Vagina (tissue), 2 donors: ENCODE data around the gene FPR2.

Experiments
- CTCF ChIP-seq, 3 experiments: fragments of 450-650 bp in 2 of 3; fragments of 200-600 bp in 1 of 3; sonication (generic) in 1 of 3; IDR thresholded peaks; one replicate each; pipeline ENCODE4 v1.5.1; 2017 to 2019; ENCODE audit warnings: antibody characterized with exemption in 3 of 3, mild to moderate bottlenecking in 2 of 3, moderate library complexity in 2 of 3
- POLR2A ChIP-seq, 2 donors: fragments of 450-650 bp; IDR thresholded peaks; one replicate each; pipeline ENCODE4 v1.6.1; 2017; ENCODE audit warnings: antibody characterized with exemption in 2 of 2, mild to moderate bottlenecking in 2 of 2, moderate library complexity in 2 of 2
- POLR2AphosphoS5 ChIP-seq, 2 donors: sonication (generic); formaldehyde crosslinking; IDR thresholded peaks; one replicate each; pipeline ENCODE4 v1.9.0; 2017; ENCODE audit warnings: antibody characterized with exemption in 2 of 2, mild to moderate bottlenecking in 2 of 2, low read depth in 1 of 2; ENCODE audit not compliant: insufficient read depth in 1 of 2

DNA sequence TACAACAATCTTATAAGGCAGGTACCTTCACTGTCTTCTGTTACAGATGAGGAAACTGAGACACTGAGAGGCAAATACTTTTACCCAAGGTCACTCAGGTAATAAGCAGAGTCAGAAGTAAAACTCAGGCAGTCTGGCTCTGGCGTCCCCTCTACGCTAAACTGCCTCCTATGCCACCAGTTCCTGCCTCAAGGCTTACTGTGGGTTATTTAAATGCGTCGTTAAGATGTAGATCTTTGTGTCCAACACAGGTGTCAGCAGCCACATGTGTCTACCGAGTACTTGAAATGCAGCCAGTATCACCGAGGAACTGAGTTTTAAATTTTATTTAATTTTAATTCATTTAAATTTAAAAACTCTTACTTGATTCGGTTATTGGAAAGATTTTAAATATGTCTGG lies 39.1 kb upstream of the FPR2 start:
- TF ChIP-seq CTCF (IDR thresholded peaks at IDR 0.05) (no peak), POLR2A (IDR thresholded peaks at IDR 0.05) (no peak), POLR2AphosphoS5 (IDR thresholded peaks at IDR 0.05; ENCODE audit: insufficient read depth in 1 of 2, low read depth in 1 of 2) (no peak)
